ENCODE measurements around the gene TIMM44. TPM values are rescaled to one million over a fixed set of nuclear protein-coding genes. Genes with fewer than 3 reads are reported as not detected.

TIMM44 gene
- polyA plus RNA-seq, 1 experiment: 56.6 TPM

- POLR2A ChIA-PET: no interaction called here
- CTCF ChIA-PET: interaction anchor here (0.7 to 1.0 kb wide), 2 partner anchors 9 to 113 kb away, joined by 3 to 4 read pairs; partner anchors contain the start of gene MAP2K7
- no peak for DNase-seq (ENCODE audit: low read depth)
- TF ChIP-seq CTCF (IDR thresholded peaks at IDR 0.05; ENCODE audit: insufficient read depth, low read depth, low read length): no peak
- Histone ChIP-seq H3K4me3 (ENCODE audit: low read depth, low read length) (no peak overlapping the region), H3K36me3 (ENCODE audit: control insufficient read depth, insufficient read depth, low read length) (peaks cover 15% of the 10 kb centered on the region), H3K27me3 (ENCODE audit: control insufficient read depth, insufficient read depth, low read length) (no peaks in the 10 kb centered on the region)
These were observed 30.5 kb downstream of the TIMM44 start for GRCh38 chr19:7912697-7913564.

GRCh38 chr19:7912144-7912696 lies 31.2 kb downstream of the TIMM44 start:
- H3K36me3 ChIP-seq (ENCODE audit: control insufficient read depth, insufficient read depth, low read length): peaks cover 15% of the 10 kb centered on the region
- H3K4me3 ChIP-seq (ENCODE audit: low read depth, low read length): no peak overlapping the region
- POLR2A ChIA-PET: no interaction called here
- CTCF ChIA-PET: interaction anchor here (1.0 kb wide), 2 partner anchors 9 to 231 kb away, joined by 3 to 4 read pairs; partner anchors contain the start of genes MAP2K7 and TRAPPC5
- no peak for DNase-seq (ENCODE audit: low read depth)
- no peak for TF ChIP-seq CTCF (IDR thresholded peaks at IDR 0.05; ENCODE audit: insufficient read depth, low read depth, low read length)
- H3K27me3 ChIP-seq (ENCODE audit: control insufficient read depth, insufficient read depth, low read length): no peaks in the 10 kb centered on the region

GRCh38 chr19:7911508-7912143 lies 31.8 kb downstream of the TIMM44 start:
- TF ChIP-seq CTCF (IDR thresholded peaks at IDR 0.05; ENCODE audit: insufficient read depth, low read depth, low read length): no peak
- no peak for DNase-seq (ENCODE audit: low read depth)
- ChIA-PET POLR2A (no interaction called here), CTCF (interaction anchor here (0.6 to 1.0 kb wide), 2 partner anchors 20 to 231 kb away, joined by 3 to 4 read pairs; partner anchors contain the start of gene TRAPPC5)
- Histone ChIP-seq H3K27me3 (ENCODE audit: control insufficient read depth, insufficient read depth, low read length) (no peaks in the 10 kb centered on the region), H3K4me3 (ENCODE audit: low read depth, low read length) (no peak overlapping the region), H3K36me3 (ENCODE audit: control insufficient read depth, insufficient read depth, low read length) (peaks cover 15% of the 10 kb centered on the region)

- Histone ChIP-seq H3K4me3 (ENCODE audit: low read depth, low read length) (no peak overlapping the region), H3K27me3 (ENCODE audit: control insufficient read depth, insufficient read depth, low read length) (no peaks in the 10 kb centered on the region), H3K36me3 (ENCODE audit: control insufficient read depth, insufficient read depth, low read length) (peaks cover 18% of the 10 kb centered on the region)
- ChIA-PET CTCF (interaction anchor here (2.2 kb wide), 1 partner anchor 8 kb away, joined by 9 read pairs; no protein-coding TSS in a partner anchor), POLR2A (no interaction called here)
- TF ChIP-seq CTCF (IDR thresholded peaks at IDR 0.05; ENCODE audit: insufficient read depth, low read depth, low read length): no peak
- DNase-seq (ENCODE audit: low read depth): no peak
These were observed 32.9 kb downstream of the TIMM44 start for GRCh38 chr19:7910321-7911161.
